MM.1S (cell line): ENCODE measurements around the gene MDH1B.
A peak's percentile ranks its signal among the peaks of the same experiment; 100 is the strongest.

Experiments
- DNase-seq: peaks from one replicate; pipeline ENCODE4 v3.0.0-alpha.2; 2015
- H2AFZ ChIP-seq: fragments of 300-600 bp; sonication (generic); 2 replicates; pipeline ENCODE4 v1.6.0; 2016; ENCODE audit warnings: antibody characterized with exemption, low read length
- H3F3A ChIP-seq: fragments of 300-600 bp; sonication (generic); 2 replicates; pipeline ENCODE4 v1.6.1; 2016; ENCODE audit warnings: mild to moderate bottlenecking, antibody characterized with exemption, low read length, moderate library complexity, mixed read lengths; ENCODE audit not compliant: insufficient read depth
- H3K27ac ChIP-seq: fragments of 300-600 bp; sonication (generic); 2 replicates; pipeline ENCODE4 v1.5.1; 2016; ENCODE audit warnings: mild to moderate bottlenecking, low read length
- H3K27me3 ChIP-seq: fragments of 300-600 bp; sonication (generic); replicated peaks from 2 replicates; pipeline ENCODE4 v1.6.0; 2016; ENCODE audit warnings: low read length; ENCODE audit not compliant: insufficient read depth
- H3K36me3 ChIP-seq: fragments of 300-600 bp; sonication (generic); replicated peaks from 2 replicates; pipeline ENCODE4 v1.6.1; 2016; ENCODE audit warnings: mild to moderate bottlenecking, low read length, mixed read lengths; ENCODE audit not compliant: insufficient read depth
- H3K4me1 ChIP-seq: fragments of 300-600 bp; sonication (generic); 2 replicates; pipeline ENCODE4 v1.6.1; 2016; ENCODE audit warnings: low read length, mixed read lengths
- H3K4me2 ChIP-seq: fragments of 300-600 bp; sonication (generic); 2 replicates; pipeline ENCODE4 v1.6.0; 2016; ENCODE audit warnings: low read depth, low read length
- H3K4me3 ChIP-seq: fragments of 300-600 bp; sonication (generic); 2 replicates; pipeline ENCODE4 v1.5.1; 2016; ENCODE audit warnings: low read length, mixed read lengths
- H3K79me2 ChIP-seq: fragments of 300-600 bp; sonication (generic); 2 replicates; pipeline ENCODE4 v1.6.1; 2016; ENCODE audit warnings: mixed run types, low read length, mixed read lengths
- H3K9ac ChIP-seq: fragments of 300-600 bp; sonication (generic); 2 replicates; pipeline ENCODE4 v1.6.1; 2016; ENCODE audit warnings: low read length, mixed read lengths
- H3K9me2 ChIP-seq: fragments of 300-600 bp; sonication (generic); replicated peaks from 2 replicates; pipeline ENCODE4 v1.6.1; 2016; ENCODE audit warnings: mild to moderate bottlenecking, low read length, mixed read lengths; ENCODE audit not compliant: insufficient read depth
- H3K9me3 ChIP-seq: fragments of 300-600 bp; sonication (generic); replicated peaks from 2 replicates; pipeline ENCODE4 v1.6.1; 2016; ENCODE audit warnings: mild to moderate bottlenecking, low read length, mixed read lengths; ENCODE audit not compliant: insufficient read depth
- H4K20me1 ChIP-seq: fragments of 300-600 bp; sonication (generic); 2 replicates; pipeline ENCODE4 v1.6.1; 2016; ENCODE audit warnings: mild to moderate bottlenecking, low read length, moderate library complexity, mixed read lengths; ENCODE audit not compliant: insufficient read depth
- CTCF ChIP-seq: fragments of 300-600 bp; sonication (generic); IDR thresholded peaks from 2 replicates; pipeline ENCODE4 v1.5.1; 2016; ENCODE audit warnings: antibody characterized with exemption, low read length, mixed read lengths
- EZH2 ChIP-seq: fragments of 300-600 bp; sonication (generic); optimal IDR thresholded peaks from 2 replicates; pipeline ENCODE3; 2017; ENCODE audit warnings: low read depth, mild to moderate bottlenecking, antibody characterized with exemption, low read length, mixed read lengths
- EZH2phosphoT487 ChIP-seq: fragments of 300-600 bp; sonication (generic); IDR thresholded peaks from 2 replicates; pipeline ENCODE4 v1.6.1; 2018; ENCODE audit warnings: antibody characterized with exemption, low read length

The MDH1B gene

DNA sequence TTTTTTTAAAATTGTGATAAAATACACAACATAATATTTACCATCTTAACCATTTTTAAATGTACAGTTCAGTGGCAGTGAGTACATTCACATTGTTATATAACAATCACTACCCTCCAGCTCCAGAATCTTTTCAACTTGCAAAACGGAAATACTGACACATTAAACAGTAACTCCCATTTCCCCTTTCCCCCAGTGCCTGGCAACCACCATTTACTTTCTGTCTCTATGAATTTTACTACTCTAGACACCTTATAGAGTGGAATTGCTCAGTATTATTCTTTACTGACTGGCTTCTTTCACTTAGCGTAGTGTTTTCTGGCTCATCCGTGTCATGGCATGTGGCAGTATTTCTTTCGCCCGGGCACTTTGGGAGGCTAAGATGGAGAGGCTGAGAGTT lies 32.9 kb upstream of the MDH1B start:
- peak; percentile 12 for DNase-seq
- Histone ChIP-seq H3K27me3 (no peaks in the 10 kb centered on the region), H4K20me1 (no peaks in the 10 kb centered on the region), H3K9ac (no peak overlapping the region), H3K9me2 (no peaks in the 10 kb centered on the region), H3K4me3 (no peak overlapping the region), H3K4me1 (peaks cover 10% of the 10 kb centered on the region), H3K27ac (no peak overlapping the region), H3K9me3 (no peaks in the 10 kb centered on the region), H3K4me2 (no peak overlapping the region), H3K79me2 (no peaks in the 10 kb centered on the region), H3F3A (no peaks in the 10 kb centered on the region), H2AFZ (no peak overlapping the region), H3K36me3 (no peaks in the 10 kb centered on the region)
- TF ChIP-seq EZH2phosphoT487, result no peak

DNA sequence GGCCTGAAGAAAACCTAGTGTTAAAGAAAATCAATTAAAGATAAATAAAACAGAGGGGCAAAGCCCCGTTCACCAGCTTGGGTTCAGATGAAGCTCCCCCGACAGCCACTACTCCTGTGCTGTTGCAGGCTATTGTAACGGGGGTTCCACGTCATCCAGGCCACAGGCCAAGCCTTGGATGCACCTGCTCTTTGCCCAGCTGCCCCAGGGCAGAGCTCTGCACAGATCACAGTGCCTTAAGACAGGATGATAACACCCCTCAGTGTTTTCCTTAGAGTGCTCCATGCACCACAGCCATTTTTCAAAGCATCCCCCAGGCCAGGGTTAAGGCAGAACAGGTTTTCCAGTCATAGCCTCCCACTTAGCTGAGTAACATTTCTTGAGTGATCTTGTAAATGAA lies 32.2 kb upstream of the MDH1B start:
- H3K4me2 ChIP-seq, result no peak overlapping the region
- no peaks in the 10 kb centered on the region for H4K20me1 ChIP-seq
- H2AFZ ChIP-seq, result no peak overlapping the region
- H3K4me1 ChIP-seq, result peaks cover 10% of the 10 kb centered on the region
- no peaks in the 10 kb centered on the region for H3K36me3 ChIP-seq
- no peaks in the 10 kb centered on the region for H3F3A ChIP-seq
- no peaks in the 10 kb centered on the region for H3K9me3 ChIP-seq
- H3K27ac ChIP-seq, result no peak overlapping the region
- no peaks in the 10 kb centered on the region for H3K9me2 ChIP-seq
- H3K9ac ChIP-seq, result no peak overlapping the region
- no peaks in the 10 kb centered on the region for H3K27me3 ChIP-seq
- no peak for DNase-seq
- no peak overlapping the region for H3K4me3 ChIP-seq
- TF ChIP-seq CTCF, result no peak
- TF ChIP-seq EZH2, result no peak
- TF ChIP-seq EZH2phosphoT487, result no peak
- H3K79me2 ChIP-seq, result no peaks in the 10 kb centered on the region

DNA sequence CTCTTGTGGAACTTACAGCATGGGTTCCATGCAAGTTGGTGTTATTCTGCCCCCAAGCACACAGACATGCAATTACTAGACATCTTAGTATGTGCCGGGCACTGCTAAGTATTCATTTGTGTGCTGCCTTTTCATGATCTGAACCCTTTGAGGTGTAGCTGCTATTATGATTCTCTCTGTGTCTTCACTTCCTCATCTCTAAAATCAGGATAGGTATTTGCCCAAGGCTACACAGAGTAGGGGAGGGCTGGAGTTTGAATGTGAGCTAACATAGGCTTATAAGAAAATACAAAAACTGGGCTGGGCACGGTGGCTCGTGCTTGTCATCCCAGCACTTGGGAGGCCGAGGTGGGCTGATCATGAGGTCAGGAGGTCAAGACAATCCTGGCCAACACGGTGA lies 27.5 kb upstream of the MDH1B start:
- no peak overlapping the region for H3K9ac ChIP-seq
- no peak overlapping the region for H3K4me2 ChIP-seq
- no peaks in the 10 kb centered on the region for H3F3A ChIP-seq
- no peaks in the 10 kb centered on the region for H4K20me1 ChIP-seq
- DNase-seq, result no peak
- H3K9me2 ChIP-seq, result no peaks in the 10 kb centered on the region
- H3K27me3 ChIP-seq, result no peaks in the 10 kb centered on the region
- no peaks in the 10 kb centered on the region for H3K79me2 ChIP-seq
- no peak for TF ChIP-seq EZH2phosphoT487
- no peak for TF ChIP-seq CTCF
- no peak for TF ChIP-seq EZH2
- H3K4me3 ChIP-seq, result no peak overlapping the region
- no peak overlapping the region for H3K27ac ChIP-seq
- 0 out of 2 replicates have a peak, but pooled peaks cover 19% of the 10 kb centered on the region for H3K36me3 ChIP-seq
- H3K4me1 ChIP-seq, result peaks cover 3% of the 10 kb centered on the region; the same call in 1 of the 2 replicates
- no peak overlapping the region for H2AFZ ChIP-seq
- no peaks in the 10 kb centered on the region for H3K9me3 ChIP-seq

DNA sequence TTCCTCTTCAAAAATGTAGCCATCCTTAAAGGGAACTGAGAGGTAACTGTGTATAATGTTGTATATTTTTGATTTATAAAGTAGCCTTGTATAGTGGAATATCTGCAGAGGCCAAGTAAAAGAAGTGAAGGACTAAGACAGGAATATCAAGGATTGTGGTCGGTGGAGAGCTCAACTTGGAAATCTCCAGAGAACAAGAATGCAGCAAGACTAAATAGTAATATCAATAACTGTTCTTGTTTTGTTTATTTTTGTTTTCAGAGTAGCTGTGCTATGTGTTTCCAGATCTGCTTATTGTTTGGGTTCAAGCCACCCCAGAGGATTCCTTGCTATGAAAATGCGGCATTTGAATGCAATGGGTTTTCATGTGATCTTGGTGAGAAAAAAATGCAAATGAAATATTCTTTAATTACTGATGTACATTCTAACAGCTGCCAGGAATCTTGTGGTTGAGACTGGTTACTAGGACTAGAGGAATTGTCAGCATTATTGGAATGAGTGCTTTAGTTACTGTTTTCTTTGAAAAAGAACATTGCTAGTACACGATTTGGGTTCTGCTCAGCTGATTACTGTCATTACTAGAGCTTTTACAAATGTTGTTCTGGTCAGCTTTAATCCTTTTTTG lies 25.3 kb upstream of the MDH1B start:
- Histone ChIP-seq H3K4me2 (no peak overlapping the region), H3K4me1 (no peaks in the 10 kb centered on the region), H3F3A (no peaks in the 10 kb centered on the region), H3K79me2 (no peaks in the 10 kb centered on the region), H3K27ac (no peak overlapping the region), H3K9me3 (no peaks in the 10 kb centered on the region), H4K20me1 (no peaks in the 10 kb centered on the region), H2AFZ (no peak overlapping the region), H3K9me2 (no peaks in the 10 kb centered on the region), H3K36me3 (0 out of 2 replicates have a peak, but pooled peaks cover 19% of the 10 kb centered on the region), H3K9ac (no peak overlapping the region), H3K27me3 (no peaks in the 10 kb centered on the region), H3K4me3 (no peak overlapping the region)
- DNase-seq, result no peak
- TF ChIP-seq CTCF (no peak), EZH2phosphoT487 (no peak), EZH2 (no peak)
